ENCODE results near the gene INSR.

DNA sequence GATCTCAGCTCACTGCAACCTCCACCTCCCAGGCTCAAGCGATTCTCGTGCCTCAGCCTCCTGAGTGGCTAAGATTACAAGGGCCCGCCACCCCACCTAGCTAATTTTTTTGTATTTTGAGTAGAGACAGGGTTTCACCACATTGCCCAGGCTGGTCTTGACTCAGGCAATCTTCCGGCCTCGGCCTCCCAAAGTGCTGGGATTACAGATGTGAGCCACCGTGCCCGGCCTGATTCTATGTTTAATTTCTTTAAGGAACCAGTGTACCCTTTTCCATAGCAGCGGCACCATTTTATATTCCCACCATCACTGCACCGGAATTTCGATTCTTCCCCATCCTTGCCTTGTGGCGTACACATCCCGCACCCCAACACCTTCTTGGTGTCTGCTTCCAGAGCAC, 17.7 kb upstream of the INSR start:
- TF ChIP-seq POLR2A (IDR thresholded peaks at IDR 0.05; ENCODE audit: low read length) (no peak), GATA1 (IDR thresholded peaks at IDR 0.05; ENCODE audit: low read depth, low read length) (no peak)
